GM19043 (cell line): ENCODE measurements around the gene GH2.
"Not testable (repeated sequence)": the region's sequence is repeated elsewhere in the genome, so short reads cannot be mapped to it uniquely, and the experiment has no call there.

Source experiments
- ATAC-seq: cut with Tn5 transposase; IDR thresholded peaks from one replicate; pipeline ENCODE4 v1.9.1; 2021; ENCODE audit warnings: low read depth; ENCODE audit not compliant: unreplicated experiment

The GH2 gene

DNA sequence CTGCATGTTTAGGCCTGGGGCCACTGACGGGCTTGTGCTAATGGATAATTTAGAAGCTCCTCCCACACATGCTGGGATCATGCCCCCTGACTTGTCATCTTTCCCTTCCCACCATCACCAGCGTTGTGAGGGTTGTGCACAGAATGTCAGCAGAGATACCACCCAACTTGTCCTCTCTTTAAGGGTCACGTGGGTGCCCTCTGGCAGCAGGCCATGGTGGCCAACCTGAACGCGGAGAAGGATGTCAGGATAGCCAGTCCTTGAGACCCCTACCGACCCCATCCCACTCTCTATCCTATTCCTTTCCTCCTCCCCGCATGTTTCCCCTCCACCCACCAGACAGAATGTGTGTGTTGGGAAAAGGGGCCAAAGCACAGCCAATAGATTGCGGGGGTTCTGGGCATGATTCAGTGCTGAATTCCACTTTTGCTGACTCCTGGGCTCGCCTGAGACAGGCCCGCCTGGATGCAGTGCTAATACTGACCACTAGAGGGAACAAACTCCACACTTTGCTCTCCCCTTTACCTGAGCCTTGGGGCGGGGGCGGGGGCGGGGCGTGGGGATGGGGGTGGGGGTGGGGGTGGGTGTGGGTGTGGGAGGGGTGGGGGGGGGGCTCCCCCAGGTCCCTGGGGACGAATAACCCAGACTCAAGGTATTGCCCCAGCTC is at the start of gene GH2:
TSS of gene GH2 (minus strand) at position 10 of the 667 bp plus-strand sequence. CDS start 143 bp downstream, outside the sequence.
- peak; percentile 57 for ATAC-seq

DNA sequence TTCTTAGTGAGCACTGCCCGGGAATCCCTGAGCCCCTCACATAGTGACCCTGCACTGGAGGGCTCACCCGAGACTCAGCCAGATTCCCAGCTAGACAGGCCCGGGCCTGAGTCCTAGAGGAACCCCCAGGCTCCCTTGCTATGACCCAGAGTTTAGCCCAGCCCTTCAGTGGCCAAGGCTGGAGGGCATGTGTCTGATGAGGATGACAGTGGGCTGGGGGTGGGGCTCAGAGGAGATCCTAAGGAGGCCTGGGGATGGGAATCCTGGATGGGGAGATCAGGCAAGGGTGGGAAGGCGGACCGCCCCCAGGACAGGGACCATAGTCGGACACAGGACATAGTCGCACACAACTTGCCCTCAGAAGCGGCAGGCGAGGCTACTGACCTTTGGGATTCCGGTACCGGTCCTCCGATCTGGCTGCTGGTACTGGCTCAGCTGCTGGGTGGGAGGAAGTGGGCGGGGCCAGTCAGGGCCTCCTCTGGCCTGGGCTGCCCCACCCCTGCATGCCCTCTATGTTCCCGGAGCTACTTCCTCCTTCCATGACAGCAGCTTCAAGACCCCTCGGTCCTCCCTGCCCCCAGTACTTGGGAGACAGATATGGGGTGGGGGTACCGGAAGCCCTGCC is 49.3 kb upstream of the GH2 start:
- ATAC-seq, result no peak

DNA sequence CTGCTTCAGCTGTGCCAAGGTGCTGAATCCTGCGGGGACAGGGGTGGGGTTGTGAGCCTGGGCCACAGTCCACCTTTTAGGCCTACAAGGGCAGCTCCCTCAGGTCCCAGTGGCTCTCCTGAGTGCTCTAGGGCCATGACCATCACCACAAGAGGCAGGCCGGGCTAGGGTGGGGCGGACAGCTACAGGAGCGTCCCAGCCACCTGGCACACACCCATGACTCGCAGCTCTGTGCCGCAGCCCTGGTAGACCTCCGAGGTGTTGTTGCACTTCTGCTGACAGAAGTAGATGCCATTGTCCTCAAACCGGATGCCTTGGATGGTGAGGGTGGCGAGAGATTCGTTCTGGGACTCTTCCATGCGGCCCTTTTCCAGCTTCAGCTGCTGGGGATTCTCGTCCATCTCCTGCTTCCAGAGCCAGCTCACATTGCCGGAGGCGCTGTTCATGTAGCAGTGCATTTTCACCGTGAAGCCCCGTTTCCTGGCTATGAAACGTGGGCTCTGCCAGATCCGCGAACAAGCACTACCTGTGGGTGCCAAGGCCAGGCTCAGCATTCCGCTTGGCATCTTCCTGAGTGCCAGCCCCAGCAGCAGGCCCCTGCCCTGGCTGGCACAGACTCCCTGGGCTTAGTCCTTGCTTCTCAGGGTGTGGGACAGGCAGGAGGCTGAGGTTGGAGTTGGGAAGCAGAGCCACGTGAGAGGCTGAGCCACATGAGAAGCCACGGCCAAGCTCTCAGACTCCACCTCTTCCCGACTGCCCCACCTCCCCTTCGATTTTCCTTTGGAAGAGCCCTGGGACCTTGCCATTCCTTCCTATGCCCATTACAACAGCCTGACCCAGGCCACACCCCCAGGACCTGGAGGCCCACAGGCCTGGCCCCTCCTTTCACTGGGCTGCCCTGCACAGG is 48.4 kb upstream of the GH2 start:
- no peak for ATAC-seq

DNA sequence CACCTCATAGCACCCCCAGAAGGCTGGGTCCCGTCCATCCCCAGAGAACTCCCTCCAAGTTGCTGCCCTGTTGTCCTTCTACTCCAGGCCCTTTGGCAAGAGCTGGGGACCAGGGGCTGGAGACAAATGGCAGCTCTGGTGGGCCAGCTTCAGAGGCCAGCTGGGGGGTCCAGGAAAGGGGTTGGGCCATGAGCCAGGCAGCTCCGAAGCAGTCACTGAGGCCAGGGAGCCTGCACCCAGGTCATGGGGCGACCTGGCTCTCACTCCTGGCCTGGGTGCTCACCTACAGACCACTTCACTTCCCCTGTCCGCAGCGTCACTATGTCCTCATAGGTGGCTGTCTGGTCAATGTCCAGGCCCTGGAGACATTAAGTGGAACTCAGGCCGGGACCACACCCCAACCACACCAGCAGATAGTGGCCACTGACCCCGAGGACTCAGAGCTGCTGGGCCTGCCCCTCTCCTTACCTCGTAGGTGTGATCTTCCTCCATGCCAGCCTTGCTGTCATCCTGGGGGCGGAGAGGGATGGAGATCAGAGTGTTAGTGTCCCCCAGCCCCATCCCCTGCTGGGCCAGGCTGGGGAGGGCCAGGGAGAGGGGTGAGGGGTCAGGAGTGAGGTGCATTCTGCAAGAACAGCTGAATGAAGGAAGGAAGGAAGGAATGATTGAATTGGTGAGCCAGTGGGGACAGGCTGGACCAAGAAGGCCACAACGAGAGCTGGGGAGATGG is 47.4 kb upstream of the GH2 start:
- ATAC-seq, result no peak

DNA sequence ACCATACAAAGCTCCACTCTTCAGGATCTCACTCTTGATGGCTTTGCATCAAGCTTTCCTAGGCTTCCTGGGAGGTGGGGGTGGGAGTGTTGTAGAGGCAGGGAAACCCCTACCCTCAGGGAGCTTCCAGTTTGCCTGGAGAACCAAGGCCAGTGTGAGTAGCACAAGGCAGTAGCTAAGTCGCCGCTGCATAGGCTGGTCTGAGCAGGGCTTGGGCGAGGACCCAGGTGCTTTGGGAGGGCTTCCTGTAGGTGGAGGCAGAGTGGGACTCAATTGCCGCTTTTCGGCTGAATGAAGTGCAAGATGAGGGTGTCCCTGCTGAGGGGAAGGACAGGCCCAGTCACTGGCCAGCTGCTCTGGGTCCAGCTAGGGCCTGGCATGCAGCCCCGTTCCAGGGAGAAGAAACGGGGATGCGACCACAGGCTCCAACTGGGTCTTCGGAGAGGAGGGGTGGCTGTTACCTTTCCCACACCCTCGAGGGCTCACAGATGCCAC is 46.5 kb upstream of the GH2 start:
- ATAC-seq, result no peak

DNA sequence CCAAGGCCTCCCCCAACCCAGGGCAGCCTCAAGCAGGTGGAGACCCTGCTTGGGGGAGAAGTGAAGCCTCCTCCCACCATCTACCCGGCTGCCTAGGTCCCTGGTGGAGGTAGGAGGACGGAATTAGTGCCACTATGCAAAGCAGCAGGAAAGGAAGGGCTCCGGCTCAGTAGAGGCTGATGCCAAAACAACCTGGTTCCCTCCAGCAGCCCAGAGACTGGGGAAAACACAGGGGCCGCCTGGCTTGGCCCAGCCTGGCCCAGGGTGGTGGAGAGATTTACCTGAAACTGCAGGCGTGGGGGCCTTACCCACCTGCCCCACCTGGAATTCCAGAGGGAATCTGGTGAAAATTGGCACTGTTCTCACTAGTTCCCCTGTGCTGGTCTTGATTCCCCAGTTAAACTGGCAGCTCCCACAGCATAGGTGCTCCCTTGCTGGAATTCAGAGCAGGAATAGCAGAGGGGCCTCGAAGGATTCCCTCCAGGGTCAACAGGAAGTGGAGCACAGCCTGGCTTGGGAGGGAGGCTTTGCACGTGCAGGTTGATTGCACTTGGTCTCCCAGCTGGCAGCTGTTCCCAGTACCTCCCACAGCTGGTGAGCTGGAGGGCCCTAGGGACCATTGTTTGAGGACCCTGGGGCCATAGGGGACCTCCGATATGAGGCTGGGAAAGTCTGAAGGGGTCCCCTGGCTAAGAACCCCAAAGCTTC is 45.9 kb upstream of the GH2 start:
- ATAC-seq, result no peak

DNA sequence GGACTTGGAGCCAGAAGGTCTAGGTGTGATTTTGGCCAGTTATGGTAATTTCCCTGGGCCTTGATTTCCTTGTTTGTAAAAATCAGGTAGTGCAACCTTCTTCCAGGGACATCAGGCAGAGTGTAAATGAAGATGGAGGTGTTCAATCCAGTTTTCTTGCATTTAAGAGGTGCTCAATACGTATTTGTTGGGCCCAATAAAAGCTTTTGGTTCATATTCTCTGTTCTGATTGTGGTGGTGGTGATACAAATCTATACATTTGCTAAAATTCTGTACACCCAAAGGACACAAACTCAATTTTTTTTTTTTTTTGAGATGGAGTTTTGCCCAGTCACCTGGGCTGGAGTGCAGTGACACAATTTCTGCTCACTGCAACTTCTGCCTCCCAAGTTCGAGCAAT is 44.4 kb upstream of the GH2 start:
- ATAC-seq, result no peak

DNA sequence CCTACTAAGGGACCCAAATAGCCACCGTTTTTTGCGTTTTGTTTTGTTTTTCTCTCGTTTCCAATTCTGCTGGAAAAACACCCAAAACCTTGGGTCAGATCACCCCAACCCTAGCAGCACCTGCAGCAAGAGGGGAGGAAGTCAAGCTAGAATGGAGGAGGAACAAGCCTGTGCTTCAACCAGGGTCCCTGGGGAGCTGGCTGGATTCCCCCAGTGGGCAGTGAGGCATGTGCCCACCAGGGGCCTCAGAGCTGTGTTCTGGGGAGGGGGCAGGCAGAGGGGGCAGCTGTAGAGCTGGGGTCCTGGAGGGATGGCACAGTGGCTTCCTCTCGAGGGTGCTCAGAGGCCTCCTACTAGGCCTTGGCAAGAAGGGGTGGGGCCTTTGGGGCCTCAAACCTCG is 43.9 kb upstream of the GH2 start:
- ATAC-seq, result no peak

DNA sequence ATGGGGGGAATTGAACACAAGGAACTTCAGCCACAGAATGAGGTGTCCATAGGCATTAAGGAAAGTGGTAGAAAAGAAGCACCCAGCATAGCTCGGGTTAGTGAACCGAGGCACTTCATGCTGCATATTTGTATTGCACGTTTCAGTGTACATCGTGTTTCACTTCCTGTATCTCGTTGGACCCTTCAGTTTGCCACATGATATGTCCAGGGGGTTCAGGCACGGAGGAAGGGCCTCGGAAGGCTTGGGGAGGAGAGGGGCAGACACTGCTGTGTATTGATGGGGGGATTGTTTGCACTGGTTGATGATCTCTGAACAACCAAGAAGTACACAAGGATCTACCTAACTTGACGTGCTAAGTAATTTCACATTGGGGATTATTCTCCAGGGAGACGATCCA is 40.7 kb upstream of the GH2 start:
- not testable (repeated sequence) for ATAC-seq

DNA sequence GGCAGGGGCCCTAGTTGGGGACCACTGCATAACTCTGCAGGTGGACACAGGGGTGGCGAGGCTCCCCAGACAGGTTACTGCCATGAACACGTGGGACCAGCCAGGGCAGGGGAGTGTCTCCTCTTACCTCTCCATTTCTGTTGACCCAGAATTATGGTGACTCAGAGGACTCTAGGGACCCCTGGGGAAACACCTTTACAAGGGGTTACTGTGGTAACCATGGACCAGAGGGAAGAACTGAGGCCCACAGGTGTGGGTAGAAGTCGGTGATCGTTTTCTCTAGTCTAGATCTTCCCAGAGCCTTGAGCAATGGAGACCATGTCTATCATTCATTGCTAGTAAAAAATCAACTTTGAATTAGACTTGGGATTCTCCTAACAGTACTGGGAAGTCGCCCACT is 39.0 kb upstream of the GH2 start:
- ATAC-seq, result not testable (repeated sequence)

DNA sequence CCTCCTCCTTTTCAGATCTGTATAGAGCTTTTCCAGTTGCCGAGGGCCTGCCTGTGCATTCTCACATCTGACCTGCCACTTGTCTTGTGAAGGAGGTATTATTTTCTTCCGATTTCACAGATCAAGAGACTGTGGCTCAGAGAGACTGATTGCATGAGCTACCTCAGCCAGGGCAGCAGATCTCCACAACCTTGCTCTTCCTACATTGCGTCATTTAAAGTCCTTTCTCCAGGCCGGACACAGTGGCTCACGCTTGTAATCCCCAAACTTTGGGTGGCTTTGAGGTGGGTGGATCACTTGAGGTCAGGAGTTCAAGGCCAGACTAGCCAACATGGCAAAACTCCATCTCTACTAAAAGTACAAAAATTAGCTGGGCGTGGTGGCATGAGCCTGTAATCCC is 38.3 kb upstream of the GH2 start:
- ATAC-seq, result not testable (repeated sequence)

DNA sequence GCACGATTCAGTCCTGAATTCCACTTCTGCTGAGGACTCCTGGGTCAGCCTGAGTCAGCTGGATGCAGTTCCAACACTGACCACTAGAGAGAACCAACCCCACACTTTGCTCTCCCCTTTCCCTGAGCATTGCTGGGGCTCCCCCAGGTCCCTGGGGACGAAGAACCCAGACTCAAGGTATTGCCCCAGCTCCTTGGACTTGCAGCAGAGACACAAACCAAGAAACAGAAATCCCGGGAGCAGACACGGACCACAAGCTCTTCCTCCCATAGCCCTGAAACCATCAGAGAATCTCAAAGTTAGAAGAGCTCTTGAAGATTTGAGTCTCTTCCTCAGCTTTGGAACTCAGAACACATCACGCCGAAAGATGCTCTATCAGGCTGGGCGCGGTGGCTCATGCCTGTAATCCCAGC is 37.6 kb upstream of the GH2 start:
- ATAC-seq, result peak; percentile 58

DNA sequence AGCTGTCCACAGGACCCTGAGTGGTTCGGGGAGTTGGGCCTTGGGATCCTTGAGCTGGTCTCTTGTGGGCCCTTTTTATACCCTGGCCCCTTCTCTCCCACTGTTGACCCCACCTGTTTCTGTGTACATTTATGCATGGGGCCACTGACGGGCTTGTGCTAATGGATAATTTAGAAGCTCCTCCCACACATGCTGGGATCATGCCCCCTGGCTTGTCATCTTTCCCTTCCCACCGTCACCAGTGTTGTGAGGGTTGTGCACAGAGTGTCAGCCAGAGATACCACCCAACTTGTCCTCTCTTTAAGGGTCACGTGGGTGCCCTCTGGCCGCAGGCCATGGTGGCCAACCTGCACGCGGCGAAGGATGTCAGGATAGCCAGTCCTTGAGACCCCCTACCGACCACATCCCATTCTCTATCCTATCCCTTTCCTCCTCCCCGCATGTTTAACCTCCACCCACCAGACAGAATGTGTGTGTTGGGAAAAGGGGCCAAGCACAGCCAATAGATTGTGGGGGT is 37.1 kb upstream of the GH2 start, which contains the start of gene GH1:
TSS of gene GH1 (minus strand) at position 51 of the 517 bp plus-strand sequence. CDS start 63 bp downstream, outside the sequence.
- not testable (repeated sequence) for ATAC-seq

DNA sequence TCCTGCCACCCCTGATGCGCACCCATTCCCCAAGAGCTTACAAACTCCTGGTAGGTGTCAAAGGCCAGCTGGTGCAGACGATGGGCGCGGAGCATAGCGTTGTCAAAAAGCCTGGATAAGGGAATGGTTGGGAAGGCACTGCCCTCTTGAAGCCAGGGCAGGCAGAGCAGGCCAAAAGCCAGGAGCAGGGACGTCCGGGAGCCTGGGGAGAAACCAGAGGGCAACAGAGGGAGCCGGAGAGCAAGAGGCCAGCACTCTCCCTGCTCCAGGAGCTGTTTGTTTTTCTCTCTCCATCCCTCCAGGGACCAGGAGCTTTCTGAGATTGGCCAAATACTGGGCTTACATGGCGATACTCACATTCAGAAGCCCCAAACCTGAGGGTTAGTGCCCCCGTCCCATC is 36.6 kb upstream of the GH2 start:
- ATAC-seq, result no peak

DNA sequence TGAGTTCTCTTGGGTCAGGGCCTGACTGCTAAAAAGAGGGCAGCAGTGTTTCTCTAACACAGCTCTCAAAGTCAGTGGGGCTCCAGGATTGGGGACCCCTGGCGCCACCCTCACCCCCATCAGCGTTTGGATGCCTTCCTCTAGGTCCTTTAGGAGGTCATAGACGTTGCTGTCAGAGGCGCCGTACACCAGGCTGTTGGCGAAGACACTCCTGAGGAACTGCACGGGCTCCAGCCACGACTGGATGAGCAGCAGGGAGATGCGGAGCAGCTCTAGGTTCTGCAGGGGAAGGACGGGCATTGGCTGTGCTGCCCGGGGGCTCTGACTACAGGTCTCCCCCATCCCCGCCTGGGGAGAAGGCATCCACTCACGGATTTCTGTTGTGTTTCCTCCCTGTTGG is 35.9 kb upstream of the GH2 start:
- ATAC-seq, result no peak

DNA sequence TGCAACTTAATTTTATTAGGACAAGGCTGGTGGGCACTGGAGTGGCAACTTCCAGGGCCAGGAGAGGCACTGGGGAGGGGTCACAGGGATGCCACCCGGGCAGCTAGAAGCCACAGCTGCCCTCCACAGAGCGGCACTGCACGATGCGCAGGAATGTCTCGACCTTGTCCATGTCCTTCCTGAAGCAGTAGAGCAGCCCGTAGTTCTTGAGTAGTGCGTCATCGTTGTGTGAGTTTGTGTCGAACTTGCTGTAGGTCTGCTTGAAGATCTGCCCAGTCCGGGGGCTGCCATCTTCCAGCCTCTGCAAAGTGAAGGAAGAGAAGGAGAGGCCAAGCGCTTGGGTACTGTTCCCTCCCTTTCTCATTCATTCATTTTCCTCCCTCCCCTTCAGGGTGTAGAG is 35.5 kb upstream of the GH2 start:
- not testable (repeated sequence) for ATAC-seq

DNA sequence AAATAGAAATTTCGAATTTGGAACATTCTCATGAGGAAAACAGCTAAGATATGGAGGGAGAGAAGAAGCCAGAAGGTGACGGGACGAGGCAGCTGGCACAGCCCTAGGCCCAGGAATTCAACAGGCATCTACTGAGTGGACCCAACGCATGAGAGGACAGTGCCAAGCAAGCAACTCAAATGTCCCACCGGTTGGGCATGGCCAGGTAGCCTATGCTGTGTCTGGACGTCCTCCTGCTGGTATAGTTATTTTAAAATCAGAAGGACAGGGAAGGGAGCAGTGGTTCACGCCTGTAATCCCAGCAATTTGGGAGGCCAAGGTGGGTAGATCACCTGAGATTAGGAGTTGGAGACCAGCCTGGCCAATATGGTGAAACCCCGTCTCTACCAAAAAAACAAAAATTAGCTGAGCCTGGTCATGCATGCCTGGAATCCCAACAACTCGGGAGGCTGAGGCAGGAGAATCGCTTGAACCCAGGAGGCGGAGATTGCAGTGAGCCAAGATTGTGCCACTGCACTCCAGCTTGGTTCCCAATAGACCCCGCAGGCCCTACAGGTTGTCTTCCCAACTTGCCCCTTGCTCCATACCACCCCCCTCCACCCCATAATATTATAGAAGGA is 34.9 kb upstream of the GH2 start:
- no peak for ATAC-seq

DNA sequence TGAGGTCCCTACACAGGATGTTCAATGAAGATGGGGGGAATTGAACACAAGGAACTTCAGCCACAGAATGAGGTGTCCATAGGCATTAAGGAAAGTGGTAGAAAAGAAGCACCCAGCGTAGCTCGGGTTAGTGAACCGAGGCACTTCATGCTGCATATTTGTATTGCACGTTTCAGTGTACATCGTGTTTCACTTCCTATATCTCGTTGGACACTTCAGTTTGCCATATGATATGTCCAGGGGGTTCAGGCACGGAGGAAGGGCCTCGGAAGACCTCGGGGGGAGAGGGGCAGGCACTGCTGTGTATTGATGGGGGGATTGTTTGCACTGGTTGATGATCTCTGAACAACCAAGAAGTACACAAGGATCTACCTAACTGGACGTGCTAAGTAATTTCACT is 34.0 kb upstream of the GH2 start:
- ATAC-seq, result peak; percentile 54

DNA sequence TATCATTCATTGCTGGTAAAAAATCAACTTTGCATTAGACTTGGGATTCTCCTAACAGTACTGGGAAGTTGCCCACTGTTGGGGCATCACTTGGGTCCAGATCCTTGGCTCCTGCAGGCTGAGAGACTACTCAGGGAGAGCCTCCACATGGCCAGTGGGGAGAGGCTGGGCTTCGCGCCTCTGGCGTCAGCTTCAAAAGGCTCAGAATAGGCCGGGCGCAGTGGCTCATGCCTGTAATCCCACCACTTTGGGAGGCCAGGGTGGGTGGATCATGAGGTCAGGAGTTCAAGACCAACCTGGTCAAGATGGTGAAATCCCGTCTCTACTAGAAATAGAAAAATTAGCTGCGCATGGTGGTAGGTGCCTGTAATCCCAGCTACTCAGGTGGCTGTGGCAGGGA is 32.7 kb upstream of the GH2 start:
- ATAC-seq, result no peak
